H9 (cell line): ENCODE results near the gene HGS. TPM values are rescaled to one million over a fixed set of nuclear protein-coding genes. Genes with fewer than 3 reads are reported as not detected.

Experiments
- DNase-seq: peaks from one replicate; pipeline ENCODE4 v3.0.0-alpha.2; 2017
- H2AFZ ChIP-seq: one replicate; pipeline ENCODE4 v1.6.1; 2013; ENCODE audit warnings: mild to moderate bottlenecking, low read length, control low read depth, moderate library complexity
- H2AK5ac ChIP-seq: 2 replicates; pipeline ENCODE4 v1.6.1; 2013; ENCODE audit warnings: low read length, control low read depth, mixed read lengths; ENCODE audit not compliant: insufficient read length
- H2BK120ac ChIP-seq: one replicate; pipeline ENCODE4 v1.6.1; 2013; ENCODE audit warnings: low read depth, mild to moderate bottlenecking, low read length, control low read depth, inconsistent platforms; ENCODE audit not compliant: poor library complexity, severe bottlenecking
- H2BK12ac ChIP-seq: 2 replicates; pipeline ENCODE4 v1.6.1; 2013; ENCODE audit warnings: low read length, control low read depth, mixed read lengths, low read depth; ENCODE audit not compliant: insufficient read length
- H2BK15ac ChIP-seq: 2 replicates; pipeline ENCODE4 v1.6.1; 2013; ENCODE audit warnings: low read depth, low read length, control low read depth
- H2BK20ac ChIP-seq: one replicate; pipeline ENCODE4 v1.6.1; 2013; ENCODE audit warnings: low read depth, mild to moderate bottlenecking, low read length, control low read depth, inconsistent platforms; ENCODE audit not compliant: poor library complexity, severe bottlenecking
- H2BK5ac ChIP-seq: 2 replicates; pipeline ENCODE4 v1.6.1; 2013; ENCODE audit warnings: low read length, control low read depth, mixed read lengths; ENCODE audit not compliant: insufficient read length
- H3K14ac ChIP-seq: 2 replicates; pipeline ENCODE4 v1.6.1; 2013; ENCODE audit warnings: low read length, control low read depth; ENCODE audit not compliant: insufficient read depth
- H3K18ac ChIP-seq: 2 replicates; pipeline ENCODE4 v1.6.1; 2013; ENCODE audit warnings: low read depth, mild to moderate bottlenecking, mixed read lengths, low read length, control low read depth; ENCODE audit not compliant: insufficient read length
- H3K23ac ChIP-seq: 2 replicates; pipeline ENCODE4 v1.6.1; 2013; ENCODE audit warnings: low read length, control low read depth, mixed read lengths, low read depth; ENCODE audit not compliant: insufficient read length
- H3K23me2 ChIP-seq: 2 replicates; pipeline ENCODE4 v1.6.1; 2013; ENCODE audit warnings: low read depth, mild to moderate bottlenecking, mixed read lengths, low read length, control low read depth; ENCODE audit not compliant: insufficient read length, poor library complexity, severe bottlenecking
- H3K27ac ChIP-seq: 2 replicates; pipeline ENCODE4 v1.5.1; 2013; ENCODE audit warnings: low read length, control low read depth, mixed read lengths, low read depth; ENCODE audit not compliant: insufficient read length
- H3K27me3 ChIP-seq: 2 replicates; pipeline ENCODE4 v1.6.1; 2013; ENCODE audit warnings: low read length, control low read depth, inconsistent platforms; ENCODE audit not compliant: insufficient read depth
- H3K4ac ChIP-seq: 2 replicates; pipeline ENCODE4 v1.6.1; 2013; ENCODE audit warnings: low read depth, mild to moderate bottlenecking, control low read depth, inconsistent platforms, low read length, moderate library complexity
- H3K4me1 ChIP-seq: 2 replicates; pipeline ENCODE4 v1.6.1; 2013; ENCODE audit warnings: low read length, control low read depth, inconsistent platforms; ENCODE audit not compliant: insufficient read depth
- H3K4me2 ChIP-seq: 2 replicates; pipeline ENCODE4 v1.6.1; 2013; ENCODE audit warnings: low read length, control low read depth, mixed read lengths; ENCODE audit not compliant: insufficient read length, insufficient read depth
- H3K56ac ChIP-seq: 2 replicates; pipeline ENCODE4 v1.6.1; 2013; ENCODE audit warnings: low read depth, mild to moderate bottlenecking, mixed read lengths, low read length, control low read depth; ENCODE audit not compliant: insufficient read length
- H3K79me1 ChIP-seq: 2 replicates; pipeline ENCODE4 v1.6.1; 2013; ENCODE audit warnings: low read depth, mild to moderate bottlenecking, moderate library complexity, low read length, control low read depth, inconsistent platforms; ENCODE audit not compliant: insufficient read depth, poor library complexity, severe bottlenecking
- H3K79me2 ChIP-seq: 2 replicates; pipeline ENCODE4 v1.6.1; 2013; ENCODE audit warnings: low read length, control low read depth, inconsistent platforms; ENCODE audit not compliant: insufficient read depth
- H3K9ac ChIP-seq: 2 replicates; pipeline ENCODE4 v1.6.1; 2013; ENCODE audit warnings: low read length, control low read depth, mixed read lengths; ENCODE audit not compliant: insufficient read length; ENCODE audit errors: extremely low read depth
- H3K9me3 ChIP-seq: one replicate; pipeline ENCODE4 v1.6.1; 2013; ENCODE audit warnings: low read depth, low read length, inconsistent platforms; ENCODE audit not compliant: control insufficient read depth
- H3T11ph ChIP-seq: one replicate; pipeline ENCODE4 v1.6.1; 2013; ENCODE audit warnings: mild to moderate bottlenecking, low read length, control low read depth, inconsistent platforms
- H4K20me1 ChIP-seq: one replicate; pipeline ENCODE4 v1.6.1; 2013; ENCODE audit not compliant: control insufficient read depth, insufficient read length, insufficient read depth
- H4K5ac ChIP-seq: 2 replicates; pipeline ENCODE4 v1.6.1; 2013; ENCODE audit warnings: low read depth, mild to moderate bottlenecking, mixed read lengths, low read length, control low read depth; ENCODE audit not compliant: insufficient read length
- H4K8ac ChIP-seq: replicated peaks from 2 replicates; pipeline ENCODE4 v1.6.1; 2013; ENCODE audit warnings: low read length, control low read depth, mixed read lengths, low read depth; ENCODE audit not compliant: insufficient read length
- H4K91ac ChIP-seq: 2 replicates; pipeline ENCODE4 v1.6.1; 2013; ENCODE audit warnings: low read depth, mild to moderate bottlenecking, moderate library complexity, mixed read lengths, low read length, control low read depth; ENCODE audit not compliant: insufficient read length
- H3K27ac Mint-ChIP-seq, 3 experiments: 2 replicates in 2 of 3; 3 replicates in 1 of 3; pipeline ENCODE4 v1.8.0; 2020 to 2021; ENCODE audit warnings: mixed read lengths in 3 of 3, mild to moderate bottlenecking in 1 of 3, moderate library complexity in 1 of 3
- H3K27me3 Mint-ChIP-seq: 2 replicates; pipeline ENCODE4 v1.8.0; 2021; ENCODE audit warnings: low read depth, mild to moderate bottlenecking, moderate library complexity, mixed read lengths
- H3K36me3 Mint-ChIP-seq, 3 experiments: 2 replicates in 2 of 3; 3 replicates in 1 of 3; pipeline ENCODE4 v1.8.0; 2020 to 2021; ENCODE audit warnings: low read depth in 3 of 3, mixed read lengths in 3 of 3; ENCODE audit not compliant: insufficient read depth in 1 of 3
- H3K4me1 Mint-ChIP-seq, 2 experiments: 2 replicates each; pipeline ENCODE4 v1.8.0; 2020; ENCODE audit warnings: mixed read lengths in 2 of 2
- H3K4me3 Mint-ChIP-seq, 2 experiments: 2 replicates in 1 of 2; 3 replicates in 1 of 2; pipeline ENCODE4 v1.8.0; 2020 to 2021; ENCODE audit warnings: mild to moderate bottlenecking in 2 of 2, mixed read lengths in 2 of 2, moderate library complexity in 1 of 2
- H3K9me3 Mint-ChIP-seq, 2 experiments: 2 replicates in 1 of 2; 3 replicates in 1 of 2; pipeline ENCODE4 v1.8.0; 2020; ENCODE audit warnings: mild to moderate bottlenecking in 2 of 2, mixed read lengths in 2 of 2, moderate library complexity in 1 of 2
- WGBS: extraction: QIAGEN DNeasy Blood & Tissue Kit; methylation state at CpG from one replicate; pipeline ENCODE4 v1.1.7; 2013; ENCODE audit warnings: missing lambda C conversion rate, low lambda C conversion rate, mixed read lengths; ENCODE audit not compliant: insufficient read length; ENCODE audit errors: extremely low coverage; 5-methylcytosine and 5-hydroxymethylcytosine counted together
- total RNA-seq: library from RNA; stranded (reverse); gene quantifications from 2 replicates; pipeline ENCODE4 v1.2.1, GENCODE V29; 2021
- TF ChIP-seq, protein P1 (sequence below): fragments of 200-600 bp; sonication (generic); conservative IDR thresholded peaks from 3 replicates; pipeline ENCODE4 v1.8.0; 2021; ENCODE audit warnings: antibody characterized with exemption, mild to moderate bottlenecking

The HGS gene
- total RNA-seq, 1 experiment from 2014 or later, result 106 TPM

DNA sequence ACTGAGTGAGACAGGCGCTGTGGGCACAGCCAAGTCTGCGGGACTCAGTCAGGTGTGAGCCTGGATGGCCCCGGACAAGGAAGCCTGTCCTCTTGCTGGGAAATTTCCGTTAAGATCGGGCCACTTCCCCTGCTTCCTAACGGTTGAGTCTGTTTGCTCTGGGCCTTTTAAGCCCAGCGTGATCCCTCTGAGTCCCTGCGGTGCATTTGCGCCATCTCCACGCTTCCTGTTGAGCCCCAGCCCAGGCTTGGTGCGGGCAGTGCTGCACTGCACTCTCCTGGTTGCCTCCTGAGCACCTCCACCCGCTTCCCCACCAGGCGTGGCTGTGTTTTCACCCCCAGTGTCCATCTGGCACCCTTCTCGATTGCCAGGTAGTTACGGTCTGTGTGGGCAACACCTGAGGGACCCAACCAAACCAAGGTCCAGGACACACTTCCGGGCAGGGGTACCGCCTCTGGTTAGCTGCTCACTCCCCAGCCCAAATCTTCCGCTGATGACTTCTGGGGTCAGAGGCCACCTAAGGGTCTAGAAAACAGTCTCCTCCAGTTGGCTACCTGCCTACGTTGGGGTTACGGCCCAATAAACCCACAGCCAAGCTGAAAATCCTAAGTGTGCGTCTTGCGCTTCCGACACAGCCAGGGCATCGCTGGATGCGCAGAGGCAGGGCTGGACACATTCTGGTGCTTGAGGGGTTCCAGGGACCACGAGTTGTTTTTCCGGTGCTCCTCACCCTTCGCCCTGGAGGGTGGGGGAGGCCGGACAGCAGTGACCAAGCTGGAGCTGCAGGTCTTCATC is 26.9 kb downstream of the HGS start:
- H2BK15ac ChIP-seq, result no peak overlapping the region
- H3K36me3 Mint-ChIP-seq, result peaks cover 18 to 37% (median 19%) of the 10 kb centered on the region in 3 experiments
- no peaks in the 10 kb centered on the region for H3K79me1 ChIP-seq
- H3K23ac ChIP-seq, result no peak overlapping the region
- H3K18ac ChIP-seq, result peak overlapping the region; percentile 14
- H3K56ac ChIP-seq, result no peak overlapping the region
- no peaks in the 10 kb centered on the region for H4K20me1 ChIP-seq
- peak overlapping the region in 2 of 3 experiments; percentile 83 to 85; a peak in 3 of 7 replicates for H3K27ac Mint-ChIP-seq
- no peak overlapping the region for H2BK120ac ChIP-seq
- DNase-seq, result no peak
- H3K4ac ChIP-seq, result no peak overlapping the region
- H3K23me2 ChIP-seq, result peaks cover 20% of the 10 kb centered on the region
- H3K4me2 ChIP-seq, result peak overlapping the region; percentile 74
- no peaks in the 10 kb centered on the region; the same call in 1 of the 2 replicates for H3K4me1 ChIP-seq
- no peak overlapping the region for H4K5ac ChIP-seq
- H2BK12ac ChIP-seq, result no peak overlapping the region
- H2BK5ac ChIP-seq, result no peak overlapping the region
- H3K79me2 ChIP-seq, result no peaks in the 10 kb centered on the region; the same call in 1 of the 2 replicates
- TF ChIP-seq, protein P1, sequence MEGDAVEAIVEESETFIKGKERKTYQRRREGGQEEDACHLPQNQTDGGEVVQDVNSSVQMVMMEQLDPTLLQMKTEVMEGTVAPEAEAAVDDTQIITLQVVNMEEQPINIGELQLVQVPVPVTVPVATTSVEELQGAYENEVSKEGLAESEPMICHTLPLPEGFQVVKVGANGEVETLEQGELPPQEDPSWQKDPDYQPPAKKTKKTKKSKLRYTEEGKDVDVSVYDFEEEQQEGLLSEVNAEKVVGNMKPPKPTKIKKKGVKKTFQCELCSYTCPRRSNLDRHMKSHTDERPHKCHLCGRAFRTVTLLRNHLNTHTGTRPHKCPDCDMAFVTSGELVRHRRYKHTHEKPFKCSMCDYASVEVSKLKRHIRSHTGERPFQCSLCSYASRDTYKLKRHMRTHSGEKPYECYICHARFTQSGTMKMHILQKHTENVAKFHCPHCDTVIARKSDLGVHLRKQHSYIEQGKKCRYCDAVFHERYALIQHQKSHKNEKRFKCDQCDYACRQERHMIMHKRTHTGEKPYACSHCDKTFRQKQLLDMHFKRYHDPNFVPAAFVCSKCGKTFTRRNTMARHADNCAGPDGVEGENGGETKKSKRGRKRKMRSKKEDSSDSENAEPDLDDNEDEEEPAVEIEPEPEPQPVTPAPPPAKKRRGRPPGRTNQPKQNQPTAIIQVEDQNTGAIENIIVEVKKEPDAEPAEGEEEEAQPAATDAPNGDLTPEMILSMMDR, result no peak
- H3K14ac ChIP-seq, result peak overlapping the region; percentile 15; the same call in 1 of the 2 replicates
- H3K9ac ChIP-seq, result peak overlapping the region; percentile 42
- no peak overlapping the region for H2AK5ac ChIP-seq
- peak overlapping the region; percentile 58 to 79 for H3K4me3 Mint-ChIP-seq
- H3K27ac ChIP-seq, result no peak overlapping the region
- peaks cover 24% of the 10 kb centered on the region in 2 experiments for H3K4me1 Mint-ChIP-seq
- no CpG with 5 or more reads among the region's 29 CpGs for WGBS
- H3K9me3 ChIP-seq, result no peaks in the 10 kb centered on the region
- no peaks in the 10 kb centered on the region; the same call in 1 of the 2 replicates for H3K27me3 Mint-ChIP-seq
- no peak overlapping the region for H4K91ac ChIP-seq
- H2BK20ac ChIP-seq, result no peak overlapping the region
- H3T11ph ChIP-seq, result no peak overlapping the region
- no peaks in the 10 kb centered on the region for H3K27me3 ChIP-seq
- H2AFZ ChIP-seq, result no peak overlapping the region
- no peak overlapping the region for H4K8ac ChIP-seq
- no peaks in the 10 kb centered on the region; a peak in 1 of 5 replicates for H3K9me3 Mint-ChIP-seq
